ENCODE measurements around the gene STX18.
A peak's percentile ranks its signal among the peaks of the same experiment; 100 is the strongest.

STX18 gene

GRCh38 chr4:4395849-4396627 lies 145.8 kb downstream of the STX18 start:
- DNase-seq = no peak

- no peak for DNase-seq
Observed at GRCh38 chr4:4395371-4395770, 146.5 kb downstream of the STX18 start.

DNA sequence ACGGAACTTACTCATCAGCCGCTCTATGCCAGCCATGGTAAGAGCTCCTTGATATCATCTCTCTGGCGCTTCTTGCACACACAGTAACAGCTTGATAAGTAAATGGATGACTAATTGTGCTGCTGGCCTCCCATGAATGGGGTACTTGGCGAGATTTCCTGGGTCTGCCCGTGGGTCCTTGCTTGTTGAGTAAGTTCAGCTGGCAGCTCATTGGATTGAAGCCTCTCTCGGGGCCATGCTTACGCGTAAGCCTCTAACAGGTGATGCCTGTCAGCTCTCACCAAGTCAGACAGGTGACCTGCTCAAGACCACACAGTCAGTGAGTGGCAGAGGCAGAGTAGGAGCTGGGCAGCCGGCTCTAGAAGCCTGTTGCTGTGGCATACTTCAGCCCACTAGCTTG lies 147.2 kb downstream of the STX18 start:
- no peak for DNase-seq

DNA sequence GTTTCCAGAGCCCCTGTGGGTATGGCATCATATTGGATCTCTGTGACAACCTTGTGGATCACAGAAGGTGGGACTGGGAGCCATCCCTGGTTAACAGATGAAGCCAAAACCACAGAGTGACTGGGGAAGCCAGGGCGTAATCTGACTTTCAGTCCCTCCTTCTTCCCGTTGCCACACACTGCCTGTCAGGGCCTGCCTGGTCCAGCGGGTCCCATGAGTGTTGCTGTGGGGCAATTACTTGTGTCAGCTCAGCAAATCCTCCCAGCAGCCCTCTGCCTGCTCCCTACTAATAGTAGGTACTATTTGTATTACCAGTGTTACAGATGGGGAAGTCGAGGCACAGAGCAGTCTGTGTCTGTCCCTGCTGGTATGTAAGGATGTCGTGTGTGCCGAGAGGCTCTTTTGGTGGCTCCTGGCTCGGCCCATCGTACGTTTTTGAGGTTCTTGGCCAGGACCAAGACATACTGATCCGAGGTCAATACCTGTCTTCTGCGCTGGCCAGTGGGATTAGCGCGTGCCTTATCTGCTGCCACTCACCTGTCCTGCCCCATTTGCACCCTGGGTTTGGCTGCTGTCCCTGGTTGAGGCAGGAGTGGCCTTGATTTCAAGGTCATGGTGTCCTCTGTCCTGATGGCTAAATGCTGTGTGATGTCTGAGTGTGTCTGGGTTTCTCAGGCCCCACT lies 149.2 kb downstream of the STX18 start:
- no peak for DNase-seq

DNA sequence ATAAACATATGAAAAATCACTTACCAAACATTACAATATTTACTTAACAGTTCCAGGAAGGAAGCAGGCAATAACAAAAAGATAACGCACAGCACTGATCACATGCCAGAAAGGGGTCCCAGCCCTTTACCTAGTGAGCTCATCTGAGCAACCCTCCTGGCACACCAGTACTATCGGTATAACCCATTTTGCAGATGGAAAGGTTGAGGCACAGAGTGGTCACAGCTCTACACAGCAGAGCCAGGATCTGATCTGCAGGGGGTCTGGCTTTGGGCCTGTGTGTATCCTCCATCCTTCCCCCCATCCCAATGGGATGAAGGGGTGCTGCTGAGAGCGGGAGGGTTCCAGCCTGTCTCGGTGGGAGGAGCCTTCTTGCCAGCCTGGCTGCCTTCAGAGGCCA lies 150.0 kb downstream of the STX18 start:
- DNase-seq = no peak

DNA sequence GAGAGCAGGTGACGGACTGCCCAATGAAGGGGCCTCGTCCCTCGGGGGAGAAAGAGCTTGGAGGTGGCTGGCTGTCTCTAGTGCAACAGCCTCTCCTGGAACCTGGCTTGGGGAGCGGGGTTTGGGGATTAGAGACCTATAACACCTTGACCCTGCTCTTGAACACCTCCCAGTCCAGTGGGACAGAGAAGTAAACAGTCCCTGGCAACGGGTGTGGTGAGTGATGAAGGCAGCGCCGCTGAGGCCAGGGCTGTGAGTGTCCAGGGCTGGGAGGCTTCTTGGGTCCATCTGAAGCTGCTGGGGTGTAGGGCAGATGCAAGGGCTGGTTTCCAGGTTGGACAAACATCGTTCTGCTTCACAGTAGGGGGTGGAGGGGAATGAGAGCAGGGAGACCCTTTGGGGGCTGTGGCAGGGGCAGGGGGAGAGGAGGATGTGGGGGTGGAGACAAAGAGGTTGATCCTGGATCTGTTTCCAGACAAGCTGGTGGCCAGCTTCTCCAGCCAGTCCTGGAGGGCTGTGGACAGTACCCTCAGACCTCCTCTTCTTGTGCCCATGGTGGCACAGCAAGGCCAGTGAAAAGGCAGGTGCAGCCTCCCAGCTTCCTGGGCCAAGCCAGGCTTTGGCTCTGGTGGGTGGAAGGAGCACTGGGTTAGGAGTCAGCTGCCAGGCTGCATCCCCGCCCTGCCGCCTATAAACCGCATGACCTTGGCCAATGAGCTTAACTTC lies 151.2 kb downstream of the STX18 start:
- DNase-seq = no peak

GRCh38 chr4:4390046-4390445 lies 151.8 kb downstream of the STX18 start:
- no peak for DNase-seq

GRCh38 chr4:4388836-4389575 lies 152.8 kb downstream of the STX18 start:
- DNase-seq = no peak

- no peak for DNase-seq
Observed at GRCh38 chr4:4388311-4388790, 153.5 kb downstream of the STX18 start.

GRCh38 chr4:4387531-4388310 lies 154.1 kb downstream of the STX18 start:
- DNase-seq = peak; percentile 22

GRCh38 chr4:4386736-4387392 lies 155.0 kb downstream of the STX18 start, which contains the start of gene NSG1:
NSG1 (plus strand) TSS chr4:4387102; CDS start chr4:4387630, 528 bp downstream.
- peak; percentile 54 for DNase-seq

- DNase-seq = peak; percentile 56
Observed at GRCh38 chr4:4386296-4386735, 155.5 kb downstream of the STX18 start.

DNA sequence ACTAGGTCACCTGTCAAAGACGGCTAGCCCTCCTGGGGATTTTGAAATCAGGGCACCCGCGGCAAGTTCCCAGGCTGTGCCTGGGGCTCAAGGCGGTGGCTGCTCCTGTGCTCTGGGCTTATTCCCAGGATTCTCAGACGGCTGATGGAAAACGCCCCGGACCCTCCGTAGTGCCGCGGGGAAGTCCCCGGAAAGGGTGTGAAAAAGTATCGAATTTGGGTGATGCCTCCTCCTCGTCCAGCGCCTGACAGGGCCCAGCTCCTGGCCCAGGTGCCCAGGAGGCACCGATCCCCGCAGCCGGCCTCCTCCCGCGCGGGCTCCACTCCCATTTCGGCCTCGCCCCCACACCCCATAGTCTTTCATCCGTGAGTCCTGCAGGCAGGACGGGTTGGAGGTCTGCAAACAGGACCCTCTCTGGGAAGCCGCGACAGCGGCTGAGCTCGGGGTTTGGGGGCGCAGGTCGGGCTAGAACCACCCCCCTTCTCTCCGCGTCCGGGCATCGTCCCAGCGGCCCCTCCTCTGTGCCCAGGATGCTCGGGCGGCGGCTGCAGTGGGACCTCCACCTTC lies 156.0 kb downstream of the STX18 start:
- no peak for DNase-seq

DNA sequence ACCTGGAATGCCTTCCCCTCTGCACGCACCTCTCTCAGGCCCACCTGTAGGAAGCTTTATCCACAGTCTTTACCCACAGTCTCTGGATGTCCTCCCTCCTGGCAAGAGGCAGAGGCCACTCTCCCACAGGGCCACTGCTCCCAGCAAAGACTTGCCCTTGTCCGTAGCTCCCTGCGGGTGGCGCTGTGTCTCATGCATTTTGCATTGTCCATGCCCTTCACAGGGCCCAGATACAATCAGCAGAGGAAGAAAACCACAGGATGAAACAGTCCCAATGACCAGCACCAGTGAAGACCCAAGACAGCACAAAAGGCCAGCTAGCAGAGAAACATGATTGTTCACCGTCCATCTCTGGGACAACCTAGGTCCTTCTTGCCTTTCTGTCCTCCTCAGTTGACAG lies 157.0 kb downstream of the STX18 start:
- peak; percentile 14 for DNase-seq

DNA sequence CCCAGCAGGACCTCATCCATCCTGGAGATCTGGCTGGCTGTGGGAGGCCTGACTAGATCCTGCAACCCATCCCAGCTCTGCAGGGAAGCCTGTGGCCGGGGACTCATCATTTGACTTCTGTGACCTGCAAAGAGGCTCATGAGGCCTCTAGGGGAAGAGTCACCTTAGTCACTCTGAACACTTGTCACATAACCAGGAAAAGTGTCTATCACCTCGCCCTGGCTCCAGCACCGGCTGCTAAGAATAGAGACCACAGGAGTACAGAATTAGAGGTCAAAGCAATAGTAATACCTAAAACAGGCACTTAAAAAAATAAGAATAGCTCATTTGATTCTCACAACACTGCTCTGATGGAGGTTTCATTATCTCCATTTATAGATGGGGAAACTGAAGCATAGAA lies 158.8 kb downstream of the STX18 start:
- no peak for DNase-seq

- no peak for DNase-seq
Observed at GRCh38 chr4:4379540-4380087, 162.2 kb downstream of the STX18 start.

- no peak for DNase-seq
Observed at GRCh38 chr4:4377732-4378460, 164.0 kb downstream of the STX18 start.

- no peak for DNase-seq
Observed at GRCh38 chr4:4377191-4377590, 164.7 kb downstream of the STX18 start.

DNA sequence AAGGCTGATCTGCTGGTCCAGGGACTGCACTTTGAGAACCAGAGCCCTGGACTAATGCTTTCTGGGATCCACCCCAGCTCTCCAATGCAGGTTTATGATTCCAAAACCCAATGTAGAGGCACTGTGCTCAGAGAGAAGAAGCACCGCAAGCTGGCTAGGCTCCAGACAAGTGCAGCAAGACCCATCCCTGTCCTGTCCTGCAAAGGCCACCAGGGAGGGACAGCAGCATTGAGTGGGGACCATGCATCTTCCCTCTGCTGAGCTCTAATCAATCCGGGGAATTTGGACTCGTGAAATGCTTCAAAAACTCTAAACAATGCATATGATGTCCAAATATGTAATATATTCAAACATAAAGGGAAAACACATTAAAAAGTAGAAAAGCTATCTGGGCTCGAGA lies 165.8 kb downstream of the STX18 start:
- no peak for DNase-seq
